BLaER1 (cell line): Measurements from ENCODE around the gene TNFAIP8L3.

Source experiments
- H3K27ac ChIP-seq: shearing (Covaris generic); formaldehyde crosslinking; 2 replicates; pipeline ENCODE4 v1.8.1; 2022
- H3K27me3 ChIP-seq: shearing (Covaris generic); formaldehyde crosslinking; 2 replicates; pipeline ENCODE4 v1.8.1; 2022
- H3K36me3 ChIP-seq: shearing (Covaris generic); formaldehyde crosslinking; 2 replicates; pipeline ENCODE4 v1.8.1; 2022
- H3K4me1 ChIP-seq: shearing (Covaris generic); formaldehyde crosslinking; 2 replicates; pipeline ENCODE4 v1.8.1; 2022
- H3K4me2 ChIP-seq: shearing (Covaris generic); formaldehyde crosslinking; 2 replicates; pipeline ENCODE4 v1.8.1; 2022
- H3K4me3 ChIP-seq: shearing (Covaris generic); formaldehyde crosslinking; 2 replicates; pipeline ENCODE4 v1.8.1; 2022
- H3K9ac ChIP-seq: shearing (Covaris generic); formaldehyde crosslinking; 2 replicates; pipeline ENCODE4 v1.8.1; 2022
- H3K9me3 ChIP-seq: shearing (Covaris generic); formaldehyde crosslinking; 2 replicates; pipeline ENCODE4 v1.8.1; 2022
- H4K20me1 ChIP-seq: shearing (Covaris generic); formaldehyde crosslinking; 2 replicates; pipeline ENCODE4 v1.8.1; 2022
- Cebpa-rat ChIP-seq: shearing (Covaris generic); IDR thresholded peaks from 2 replicates; pipeline ENCODE4 v1.8.1; 2022

Gene TNFAIP8L3

DNA sequence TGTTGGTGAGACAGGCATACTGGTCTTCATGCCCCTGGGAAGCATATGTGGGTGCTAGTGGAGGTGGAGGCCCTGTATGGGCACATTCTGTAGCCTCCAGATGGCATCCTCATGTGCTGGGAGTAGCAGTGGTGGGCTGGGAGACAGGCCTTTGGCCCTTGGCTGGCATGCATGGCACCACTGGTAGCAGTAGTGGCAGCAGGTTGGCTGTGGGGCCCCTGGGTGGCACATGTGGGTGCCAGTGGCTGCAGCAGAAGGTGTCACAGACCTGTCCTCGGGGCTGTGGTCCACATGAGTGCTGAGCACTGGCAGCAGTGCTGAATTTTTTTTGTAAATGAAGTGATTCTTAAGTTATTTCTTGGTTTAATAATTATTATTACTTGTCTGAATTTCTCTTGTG lies 71.2 kb downstream of the TNFAIP8L3 start:
- no peak overlapping the region for H3K4me2 ChIP-seq
- no peaks in the 10 kb centered on the region for H3K4me1 ChIP-seq
- peaks cover 9% of the 10 kb centered on the region; the same call in 1 of the 2 replicates for H3K9me3 ChIP-seq
- H3K27me3 ChIP-seq = no peaks in the 10 kb centered on the region
- H3K4me3 ChIP-seq = no peak overlapping the region
- no peak for TF ChIP-seq Cebpa-rat
- no peaks in the 10 kb centered on the region for H3K36me3 ChIP-seq
- H4K20me1 ChIP-seq = no peaks in the 10 kb centered on the region
- H3K9ac ChIP-seq = no peak overlapping the region
- H3K27ac ChIP-seq = no peak overlapping the region

DNA sequence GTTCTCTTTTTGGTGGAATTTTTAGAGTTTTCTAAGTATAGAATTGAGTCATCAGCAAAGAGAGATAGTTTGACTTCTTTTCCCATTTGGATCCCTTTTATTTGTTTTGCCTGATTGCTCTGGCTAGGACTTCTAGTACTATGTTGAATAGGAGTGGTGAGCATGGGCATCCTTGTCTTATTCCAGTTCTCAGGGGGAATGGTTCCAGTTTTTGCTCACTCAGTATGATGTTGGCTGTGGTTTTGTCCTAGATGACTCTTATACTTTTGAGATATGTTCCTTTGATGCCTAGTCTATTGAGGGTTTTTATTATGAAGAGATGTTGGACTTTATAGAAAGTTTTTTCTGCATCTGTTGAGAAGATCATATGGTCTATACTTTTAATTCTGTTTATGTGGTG lies 72.5 kb downstream of the TNFAIP8L3 start:
- no peak overlapping the region for H3K9ac ChIP-seq
- H3K27ac ChIP-seq = no peak overlapping the region
- TF ChIP-seq Cebpa-rat = no peak
- H3K4me3 ChIP-seq = no peak overlapping the region
- peaks cover 9% of the 10 kb centered on the region; the same call in 1 of the 2 replicates for H3K9me3 ChIP-seq
- no peak overlapping the region for H3K4me2 ChIP-seq
- H3K4me1 ChIP-seq = no peaks in the 10 kb centered on the region
- H3K27me3 ChIP-seq = no peaks in the 10 kb centered on the region
- no peaks in the 10 kb centered on the region for H3K36me3 ChIP-seq
- H4K20me1 ChIP-seq = no peaks in the 10 kb centered on the region

DNA sequence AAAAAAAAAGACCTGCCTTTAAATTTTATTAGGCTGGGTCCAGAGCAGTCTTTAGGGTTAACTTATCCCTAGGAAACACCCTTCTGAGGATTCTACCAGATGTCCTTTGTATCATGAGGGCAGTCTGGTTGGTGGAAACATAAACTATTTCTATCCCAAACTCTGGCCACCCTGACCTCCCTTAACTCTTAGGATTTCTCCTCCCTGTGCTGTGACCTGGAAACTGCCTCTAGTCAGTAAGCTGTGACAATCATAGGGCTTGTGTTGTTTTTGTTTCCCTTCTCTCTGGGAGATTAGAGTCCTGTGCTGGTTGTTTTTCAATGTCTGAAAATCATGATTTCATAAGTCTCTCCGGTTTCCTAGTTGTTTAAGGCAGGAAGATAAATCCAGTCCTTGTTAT lies 78.1 kb downstream of the TNFAIP8L3 start:
- no peaks in the 10 kb centered on the region for H3K36me3 ChIP-seq
- H3K27me3 ChIP-seq = no peaks in the 10 kb centered on the region
- H3K27ac ChIP-seq = no peak overlapping the region
- H3K4me2 ChIP-seq = no peak overlapping the region
- no peaks in the 10 kb centered on the region for H4K20me1 ChIP-seq
- no peaks in the 10 kb centered on the region for H3K4me1 ChIP-seq
- TF ChIP-seq Cebpa-rat = no peak
- H3K9me3 ChIP-seq = peaks cover 9% of the 10 kb centered on the region; the same call in 1 of the 2 replicates
- H3K9ac ChIP-seq = no peak overlapping the region
- no peak overlapping the region for H3K4me3 ChIP-seq

DNA sequence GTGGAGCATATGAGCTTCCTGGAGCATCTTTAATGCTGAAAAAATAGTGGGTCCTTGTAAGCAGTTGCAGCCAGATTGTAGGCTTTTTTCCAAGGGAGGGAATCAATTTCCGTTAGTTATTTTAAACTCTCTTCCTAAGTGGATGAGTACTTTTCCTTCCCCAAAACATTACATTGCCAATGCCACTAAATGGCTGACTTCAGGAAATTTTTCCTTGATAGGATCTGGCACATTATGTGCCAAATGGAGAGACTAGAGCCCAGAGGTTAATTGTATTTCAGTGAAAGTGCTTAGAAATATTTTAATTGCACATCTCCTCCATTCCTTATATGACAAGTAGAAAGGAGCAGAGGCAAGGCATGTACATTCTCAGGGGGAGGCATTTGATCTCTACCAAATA lies 83.5 kb downstream of the TNFAIP8L3 start:
- Histone ChIP-seq H3K9ac (no peak overlapping the region), H3K27me3 (no peaks in the 10 kb centered on the region), H3K9me3 (peaks cover 5% of the 10 kb centered on the region; the same call in 1 of the 2 replicates), H3K36me3 (peaks cover 7% of the 10 kb centered on the region), H3K4me2 (no peak overlapping the region), H3K27ac (no peak overlapping the region), H3K4me1 (no peaks in the 10 kb centered on the region), H3K4me3 (no peak overlapping the region), H4K20me1 (no peaks in the 10 kb centered on the region)
- TF ChIP-seq Cebpa-rat = no peak

DNA sequence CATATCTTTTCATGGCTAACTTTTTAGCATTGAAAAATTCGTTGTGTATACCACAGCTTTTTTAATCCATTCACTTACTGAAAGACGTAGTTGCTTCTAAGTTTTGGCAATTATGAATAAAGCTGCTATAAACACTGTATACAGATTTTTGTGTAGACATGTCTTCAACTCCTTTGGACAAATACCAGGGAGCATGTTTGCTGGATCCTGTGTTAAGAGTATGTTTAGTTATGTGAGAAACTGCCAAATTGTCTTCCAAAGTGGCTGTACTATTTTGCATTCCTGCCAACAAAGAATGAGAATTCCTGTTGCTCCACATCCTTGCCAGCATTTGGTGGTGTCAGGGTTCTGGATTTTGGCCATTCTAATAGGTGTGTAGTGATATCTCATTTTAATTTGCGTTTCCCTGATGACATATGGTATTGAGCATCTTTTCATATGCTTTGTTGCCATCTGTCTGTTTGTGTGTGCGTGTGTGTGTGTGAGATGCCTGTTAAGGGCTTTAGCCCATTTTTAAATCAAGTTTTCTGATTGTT lies 87.5 kb downstream of the TNFAIP8L3 start:
- peaks cover 19% of the 10 kb centered on the region for H3K36me3 ChIP-seq
- no peak for TF ChIP-seq Cebpa-rat
- H3K4me3 ChIP-seq = no peak overlapping the region
- H3K27ac ChIP-seq = no peak overlapping the region
- H3K4me1 ChIP-seq = no peaks in the 10 kb centered on the region
- no peak overlapping the region for H3K4me2 ChIP-seq
- H4K20me1 ChIP-seq = no peaks in the 10 kb centered on the region
- H3K9me3 ChIP-seq = peaks cover 5% of the 10 kb centered on the region; the same call in 1 of the 2 replicates
- no peaks in the 10 kb centered on the region for H3K27me3 ChIP-seq
- H3K9ac ChIP-seq = no peak overlapping the region
